ENCODE data around the gene KCNH1. TPM values are rescaled to one million over a fixed set of nuclear protein-coding genes. Genes with fewer than 3 reads are reported as not detected.

Gene KCNH1
- total and polyA plus RNA-seq, 2 donors from 2014 or later = 0.54 TPM; not detected in 1

- H3K4me3 ChIP-seq (ENCODE audit: low read length in 3 of 3) = no peak overlapping the region
- H3K9ac ChIP-seq (ENCODE audit: low read length in 3 of 3) = no peak overlapping the region
- intact Hi-C loops (cut with DNase I) = no loop called here
- peak in 1 of 5 donors; percentile 1 for DNase-seq
- H3K4me1 ChIP-seq (ENCODE audit: control insufficient read depth in 2 of 3, insufficient read depth in 2 of 3, low read depth in 1 of 3, low read length in 3 of 3) = no peaks in the 10 kb centered on the region
- H3K9me3 ChIP-seq (ENCODE audit: control insufficient read depth in 2 of 3, insufficient read depth in 1 of 3, low read length in 3 of 3) = no peaks in the 10 kb centered on the region
- H3K27ac ChIP-seq (ENCODE audit: low read depth in 2 of 2, low read length in 2 of 2) = no peak overlapping the region
- H3K27me3 ChIP-seq (ENCODE audit: control insufficient read depth, insufficient read depth, low read length) = no peaks in the 10 kb centered on the region
- TF ChIP-seq CTCF (IDR thresholded peaks at IDR 0.05; ENCODE audit: borderline replicate concordance, extremely low read depth, insufficient read depth) = no peak
- H3K36me3 ChIP-seq (ENCODE audit: control insufficient read depth in 2 of 3, insufficient read depth in 3 of 3, low read length in 3 of 3) = no peaks in the 10 kb centered on the region
- no peak for FAIRE-seq
Measured at GRCh38 chr1:210830034-210831028, 303.6 kb downstream of the KCNH1 start.

DNA sequence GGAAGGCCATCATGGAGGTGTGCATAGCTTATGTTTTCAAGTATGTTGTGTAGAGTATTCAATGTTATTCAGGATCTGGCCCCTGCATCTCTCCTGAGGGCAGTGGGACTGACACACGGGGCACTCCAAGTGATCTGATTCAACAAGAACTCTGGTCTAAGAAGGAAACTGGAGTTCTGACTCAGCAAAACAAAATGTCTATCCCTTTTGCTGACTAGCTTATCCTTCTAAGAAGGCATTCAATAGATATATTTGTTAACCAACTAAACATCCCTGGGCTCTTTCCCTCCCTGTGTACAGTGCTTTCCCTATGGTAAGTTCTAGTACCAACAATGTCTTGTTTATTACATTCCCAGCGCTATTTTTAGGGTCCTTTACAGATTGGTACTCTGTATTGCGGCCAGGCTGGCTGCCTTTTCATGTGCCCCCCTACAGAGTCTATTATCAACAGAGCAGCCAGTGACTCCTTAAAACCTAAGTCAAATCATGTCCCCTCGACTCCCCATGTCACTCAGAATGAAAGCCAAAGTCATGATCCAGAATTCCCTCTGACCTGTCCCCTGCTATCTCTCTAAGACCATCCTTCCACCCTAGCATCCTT lies 304.9 kb downstream of the KCNH1 start:
- Histone ChIP-seq H3K4me1 (ENCODE audit: control insufficient read depth in 2 of 3, insufficient read depth in 2 of 3, low read depth in 1 of 3, low read length in 3 of 3) (no peaks in the 10 kb centered on the region), H3K9ac (ENCODE audit: low read length in 3 of 3) (no peak overlapping the region), H3K9me3 (ENCODE audit: control insufficient read depth in 2 of 3, insufficient read depth in 1 of 3, low read length in 3 of 3) (no peaks in the 10 kb centered on the region), H3K27ac (ENCODE audit: low read depth in 2 of 2, low read length in 2 of 2) (no peak overlapping the region), H3K27me3 (ENCODE audit: control insufficient read depth, insufficient read depth, low read length) (no peaks in the 10 kb centered on the region), H3K4me3 (ENCODE audit: low read length in 3 of 3) (no peak overlapping the region), H3K36me3 (ENCODE audit: control insufficient read depth in 2 of 3, insufficient read depth in 3 of 3, low read length in 3 of 3) (no peaks in the 10 kb centered on the region)
- no peak for DNase-seq
- intact Hi-C loops (cut with DNase I) = no loop called here
- FAIRE-seq = no peak
- TF ChIP-seq CTCF (IDR thresholded peaks at IDR 0.05; ENCODE audit: borderline replicate concordance, extremely low read depth, insufficient read depth) = no peak

DNA sequence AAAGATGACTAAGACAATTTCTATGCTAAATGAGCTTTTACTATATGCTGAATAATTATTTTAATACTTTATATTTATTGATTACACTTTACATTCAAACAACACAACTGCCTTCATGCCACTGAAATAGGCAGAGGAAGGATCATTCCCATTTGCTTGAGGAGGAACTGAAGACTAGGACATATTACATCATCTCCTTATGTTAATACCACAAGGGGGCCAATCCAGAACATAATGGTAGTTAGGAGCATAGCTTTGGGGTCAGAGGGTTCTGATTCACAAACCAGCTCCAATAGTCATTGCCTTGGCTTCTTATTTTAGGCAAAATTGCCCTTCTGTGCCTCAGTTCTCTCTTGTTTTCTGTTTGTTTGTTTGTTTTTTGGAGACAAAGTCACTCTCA lies 306.5 kb downstream of the KCNH1 start:
- Histone ChIP-seq H3K27ac (ENCODE audit: low read depth in 2 of 2, low read length in 2 of 2) (no peak overlapping the region), H3K36me3 (ENCODE audit: control insufficient read depth in 2 of 3, insufficient read depth in 3 of 3, low read length in 3 of 3) (no peaks in the 10 kb centered on the region), H3K4me1 (ENCODE audit: control insufficient read depth in 2 of 3, insufficient read depth in 2 of 3, low read depth in 1 of 3, low read length in 3 of 3) (no peaks in the 10 kb centered on the region), H3K27me3 (ENCODE audit: control insufficient read depth, insufficient read depth, low read length) (no peaks in the 10 kb centered on the region), H3K4me3 (ENCODE audit: low read length in 3 of 3) (no peak overlapping the region), H3K9me3 (ENCODE audit: control insufficient read depth in 2 of 3, insufficient read depth in 1 of 3, low read length in 3 of 3) (no peaks in the 10 kb centered on the region), H3K9ac (ENCODE audit: low read length in 3 of 3) (no peak overlapping the region)
- no peak for DNase-seq
- no peak for TF ChIP-seq CTCF (IDR thresholded peaks at IDR 0.05; ENCODE audit: borderline replicate concordance, extremely low read depth, insufficient read depth)
- no peak for FAIRE-seq
- intact Hi-C loops (cut with DNase I) = no loop called here

All from kidney (tissue), 14 donors.